NCI-H1105 treated with DMSO at 0.1 percent for 48 hours (cell line): ENCODE results near the gene ZNF10.

Experiments used
- DNase-seq: peaks from one replicate; lab custom pipeline; 2025; lab: John Stamatoyannopoulos, UW

Gene ZNF10

GRCh38 chr12:133201888-133202287 is 71.5 kb downstream of the ZNF10 start:
- no peak for DNase-seq

- DNase-seq: peak; percentile 9
These were observed 72.3 kb downstream of the ZNF10 start for GRCh38 chr12:133202493-133203343.

GRCh38 chr12:133203344-133204263 is 73.2 kb downstream of the ZNF10 start:
- peak; percentile 15 for DNase-seq

- no peak for DNase-seq
These were observed 73.8 kb downstream of the ZNF10 start for GRCh38 chr12:133204264-133204603.

- no peak for DNase-seq
These were observed 76.0 kb downstream of the ZNF10 start for GRCh38 chr12:133206390-133206789.
